GM12865 (cell line): ENCODE data around the gene FAM107B.

Experiments used
- DNase-seq: peaks from one replicate; pipeline ENCODE4 v3.0.0; 2010; ENCODE audit warnings: low read depth
- H3K4me3 ChIP-seq: 2 replicates; pipeline ENCODE4 v1.5.1; 2011; ENCODE audit warnings: mild to moderate bottlenecking, low read depth, low read length, control low read depth
- CTCF ChIP-seq: IDR thresholded peaks from 2 replicates; pipeline ENCODE4 v1.5.1; 2011; ENCODE audit warnings: low read length, control low read depth, low read depth, inconsistent platforms; ENCODE audit not compliant: insufficient read depth; ENCODE audit errors: missing control alignments

Gene FAM107B

GRCh38 chr10:14800397-14800796, 25.7 kb upstream of the FAM107B start:
- no peak for TF ChIP-seq CTCF
- no peak for DNase-seq
- H3K4me3 ChIP-seq: no peak overlapping the region

- no peak overlapping the region for H3K4me3 ChIP-seq
- DNase-seq: no peak
- TF ChIP-seq CTCF: no peak
These were observed 23.9 kb upstream of the FAM107B start for GRCh38 chr10:14798636-14799035.

GRCh38 chr10:14787938-14788337, 13.2 kb upstream of the FAM107B start:
- DNase-seq: no peak
- no peak overlapping the region for H3K4me3 ChIP-seq
- TF ChIP-seq CTCF: no peak

- no peak for TF ChIP-seq CTCF
- DNase-seq: no peak
These were observed 9.9 kb upstream of the FAM107B start for GRCh38 chr10:14784459-14785055.

GRCh38 chr10:14782691-14783363, 8.1 kb upstream of the FAM107B start:
- no peak for TF ChIP-seq CTCF
- H3K4me3 ChIP-seq: no peak overlapping the region
- no peak for DNase-seq

More at GRCh38 chr10:14784459-14785055, 9.9 kb upstream of the FAM107B start:
- no peak overlapping the region for H3K4me3 ChIP-seq

GRCh38 chr10:14781763-14782162, 7.1 kb upstream of the FAM107B start:
- H3K4me3 ChIP-seq: no peak overlapping the region
- DNase-seq: no peak
- TF ChIP-seq CTCF: no peak

GRCh38 chr10:14779001-14779651, 4.4 kb upstream of the FAM107B start:
- DNase-seq: no peak
- H3K4me3 ChIP-seq: no peak overlapping the region
- no peak for TF ChIP-seq CTCF
